NCI-H524 (cell line): Measurements from ENCODE around the gene ADAM23.

Source experiments
- DNase-seq, 2 experiments: peaks; one replicate each; lab custom pipeline; 2025; lab: John Stamatoyannopoulos, UW

The ADAM23 gene

GRCh38 chr2:206642075-206643025 is 199.0 kb downstream of the ADAM23 start, which contains the start of gene FAM237A:
FAM237A (plus strand) TSS chr2:206642487; CDS start chr2:206644237, 1,750 bp downstream.
- peak in 1 of 2 experiments; percentile 46 for DNase-seq

GRCh38 chr2:206647985-206648384 is 204.7 kb downstream of the ADAM23 start:
- no peak for DNase-seq

GRCh38 chr2:206657087-206657486 is 213.8 kb downstream of the ADAM23 start:
- DNase-seq, result no peak

GRCh38 chr2:206665251-206665650 is 221.9 kb downstream of the ADAM23 start:
- no peak for DNase-seq
